ENCODE data around the gene SEMA6D.

DNA sequence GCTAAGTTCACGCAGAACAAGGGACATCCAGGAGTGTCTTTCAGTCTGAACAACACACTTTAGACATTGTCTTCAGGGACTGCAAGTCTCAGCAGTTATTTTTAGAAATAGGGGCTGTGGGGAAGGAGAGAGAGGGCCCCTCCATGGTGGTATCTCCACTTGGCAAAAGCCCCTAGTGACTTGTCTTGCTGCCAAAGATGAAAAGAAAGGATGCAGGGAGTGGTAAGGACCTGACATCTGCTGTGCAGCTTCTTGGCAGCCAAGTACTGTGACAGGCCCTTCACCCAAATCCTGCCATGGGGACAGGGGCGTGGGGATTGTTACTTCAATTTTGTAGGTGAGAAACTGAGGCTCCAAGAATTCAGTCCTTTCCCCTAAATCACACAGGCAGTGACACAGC is 21.0 kb upstream of the SEMA6D start:
- TF ChIP-seq, protein P1, sequence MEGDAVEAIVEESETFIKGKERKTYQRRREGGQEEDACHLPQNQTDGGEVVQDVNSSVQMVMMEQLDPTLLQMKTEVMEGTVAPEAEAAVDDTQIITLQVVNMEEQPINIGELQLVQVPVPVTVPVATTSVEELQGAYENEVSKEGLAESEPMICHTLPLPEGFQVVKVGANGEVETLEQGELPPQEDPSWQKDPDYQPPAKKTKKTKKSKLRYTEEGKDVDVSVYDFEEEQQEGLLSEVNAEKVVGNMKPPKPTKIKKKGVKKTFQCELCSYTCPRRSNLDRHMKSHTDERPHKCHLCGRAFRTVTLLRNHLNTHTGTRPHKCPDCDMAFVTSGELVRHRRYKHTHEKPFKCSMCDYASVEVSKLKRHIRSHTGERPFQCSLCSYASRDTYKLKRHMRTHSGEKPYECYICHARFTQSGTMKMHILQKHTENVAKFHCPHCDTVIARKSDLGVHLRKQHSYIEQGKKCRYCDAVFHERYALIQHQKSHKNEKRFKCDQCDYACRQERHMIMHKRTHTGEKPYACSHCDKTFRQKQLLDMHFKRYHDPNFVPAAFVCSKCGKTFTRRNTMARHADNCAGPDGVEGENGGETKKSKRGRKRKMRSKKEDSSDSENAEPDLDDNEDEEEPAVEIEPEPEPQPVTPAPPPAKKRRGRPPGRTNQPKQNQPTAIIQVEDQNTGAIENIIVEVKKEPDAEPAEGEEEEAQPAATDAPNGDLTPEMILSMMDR (IDR thresholded peaks at IDR 0.05), result no peak
- no peak for TF ChIP-seq POLR2A (IDR thresholded peaks at IDR 0.05)

Measured in Peyer's patch (tissue), 4 donors.